OCI-LY3 (cell line): Measurements from ENCODE around the gene MRPL40.

Source experiments
- EZH2phosphoT487 ChIP-seq: fragments of 200-600 bp; shearing (Covaris generic); IDR thresholded peaks from 2 replicates; pipeline ENCODE4 v1.6.1; 2018; ENCODE audit warnings: antibody characterized with exemption, mixed run types, low read depth
- TF ChIP-seq, protein P1 (sequence below): fragments of 200-600, 300-600 bp; sonication (generic); IDR thresholded peaks from 2 replicates; pipeline ENCODE4 v1.5.1; 2014; ENCODE audit warnings: antibody characterized with exemption, low read length, low read depth

DNA sequence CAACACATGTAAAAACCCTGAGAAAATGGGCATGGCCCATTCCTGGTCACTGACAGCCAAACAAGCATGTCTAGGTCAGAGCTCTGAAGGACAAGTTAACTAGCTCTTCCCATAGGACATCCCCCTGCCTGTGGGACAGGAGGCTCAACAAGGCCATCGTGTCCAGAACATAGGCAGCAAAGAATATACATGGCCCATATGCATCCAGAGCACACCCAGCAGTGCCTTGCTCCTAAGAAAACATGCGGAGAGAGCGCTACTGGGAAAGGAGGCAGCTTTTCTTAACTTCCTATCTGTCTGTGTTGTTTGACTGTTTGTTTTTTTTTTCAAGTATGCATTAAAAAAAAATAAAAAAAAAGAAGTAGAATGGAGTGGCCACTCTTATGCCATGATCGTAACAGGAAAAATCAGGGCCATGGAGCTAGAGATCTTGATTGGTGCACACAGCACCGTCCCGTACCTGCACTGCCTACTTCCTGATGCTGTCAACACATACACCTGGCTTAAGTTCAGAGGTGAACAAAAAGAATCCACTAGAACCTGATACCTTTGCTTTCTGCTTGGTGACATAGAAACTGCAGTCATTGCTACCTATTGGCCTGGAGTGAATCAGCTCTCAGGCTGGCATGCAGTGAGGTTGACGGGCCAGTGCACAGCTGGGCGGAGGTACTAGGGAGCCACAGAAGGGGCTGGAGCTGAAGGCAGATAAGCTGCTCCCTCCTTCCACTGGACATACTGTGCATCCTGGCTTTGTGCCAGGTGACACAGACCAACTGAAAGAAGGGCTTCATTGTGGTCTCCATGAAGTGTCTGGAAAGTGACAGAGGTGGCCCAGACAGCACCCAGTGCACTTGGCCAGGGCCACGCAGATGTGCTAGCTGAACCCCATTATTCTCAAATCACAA, 34.8 kb downstream of the MRPL40 start:
- TF ChIP-seq, protein P1, sequence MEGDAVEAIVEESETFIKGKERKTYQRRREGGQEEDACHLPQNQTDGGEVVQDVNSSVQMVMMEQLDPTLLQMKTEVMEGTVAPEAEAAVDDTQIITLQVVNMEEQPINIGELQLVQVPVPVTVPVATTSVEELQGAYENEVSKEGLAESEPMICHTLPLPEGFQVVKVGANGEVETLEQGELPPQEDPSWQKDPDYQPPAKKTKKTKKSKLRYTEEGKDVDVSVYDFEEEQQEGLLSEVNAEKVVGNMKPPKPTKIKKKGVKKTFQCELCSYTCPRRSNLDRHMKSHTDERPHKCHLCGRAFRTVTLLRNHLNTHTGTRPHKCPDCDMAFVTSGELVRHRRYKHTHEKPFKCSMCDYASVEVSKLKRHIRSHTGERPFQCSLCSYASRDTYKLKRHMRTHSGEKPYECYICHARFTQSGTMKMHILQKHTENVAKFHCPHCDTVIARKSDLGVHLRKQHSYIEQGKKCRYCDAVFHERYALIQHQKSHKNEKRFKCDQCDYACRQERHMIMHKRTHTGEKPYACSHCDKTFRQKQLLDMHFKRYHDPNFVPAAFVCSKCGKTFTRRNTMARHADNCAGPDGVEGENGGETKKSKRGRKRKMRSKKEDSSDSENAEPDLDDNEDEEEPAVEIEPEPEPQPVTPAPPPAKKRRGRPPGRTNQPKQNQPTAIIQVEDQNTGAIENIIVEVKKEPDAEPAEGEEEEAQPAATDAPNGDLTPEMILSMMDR: no peak
- no peak for TF ChIP-seq EZH2phosphoT487
